Nephron (organoid): ENCODE measurements around the gene C1S.

ENCODE experiments used
- H3K27ac Mint-ChIP-seq, 3 experiments: 2 replicates each; pipeline ENCODE4 v1.8.0; 2020; ENCODE audit warnings: mixed read lengths in 3 of 3, mild to moderate bottlenecking in 2 of 3, moderate library complexity in 1 of 3
- H3K27me3 Mint-ChIP-seq: 2 replicates; pipeline ENCODE4 v1.8.0; 2021; ENCODE audit warnings: low read depth, mild to moderate bottlenecking, moderate library complexity, mixed read lengths
- H3K36me3 Mint-ChIP-seq: 2 replicates; pipeline ENCODE4 v1.8.0; 2020; ENCODE audit warnings: low read depth, mixed read lengths
- H3K4me1 Mint-ChIP-seq: 2 replicates; pipeline ENCODE4 v1.8.0; 2020; ENCODE audit warnings: mixed read lengths
- H3K4me3 Mint-ChIP-seq, 3 experiments: 2 replicates each; pipeline ENCODE4 v1.8.0; 2020; ENCODE audit warnings: mild to moderate bottlenecking in 3 of 3, mixed read lengths in 3 of 3, moderate library complexity in 2 of 3
- H3K9me3 Mint-ChIP-seq: 2 replicates; pipeline ENCODE4 v1.8.0; 2020; ENCODE audit warnings: mixed read lengths
- TF ChIP-seq, protein P1 (sequence below), 3 experiments: fragments of 200-600 bp; sonication (generic); IDR thresholded peaks; one replicate each; pipeline ENCODE4 v1.5.0; 2021; ENCODE audit warnings: antibody characterized with exemption in 3 of 3; ENCODE audit not compliant: unreplicated experiment in 3 of 3

C1S gene

DNA sequence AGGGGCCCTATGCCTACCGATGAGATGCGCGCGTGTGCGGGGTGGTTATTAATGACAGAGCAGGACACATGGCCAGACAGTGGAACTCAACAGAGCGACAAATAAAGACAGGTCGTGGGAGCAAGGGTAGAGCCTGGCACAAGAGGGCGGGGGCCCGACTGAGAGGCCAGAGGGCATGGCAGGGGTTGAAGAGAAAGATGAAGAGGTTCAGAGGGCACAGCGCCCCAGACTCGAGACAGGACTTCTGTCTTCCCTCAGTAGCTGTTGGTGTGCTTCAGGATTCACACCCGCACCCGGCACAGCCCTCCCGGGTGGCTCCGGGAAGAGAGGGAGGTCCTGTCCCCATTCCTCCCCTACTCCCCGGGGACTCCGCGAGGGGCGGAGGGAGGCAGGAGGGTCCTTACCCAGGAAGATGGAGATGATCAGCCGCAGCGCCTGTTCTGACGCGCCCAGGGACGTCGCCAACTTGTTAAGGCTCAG is 42.6 kb upstream of the C1S start:
- H3K4me1 Mint-ChIP-seq = peaks cover 31% of the 10 kb centered on the region
- no peaks in the 10 kb centered on the region for H3K9me3 Mint-ChIP-seq
- H3K27me3 Mint-ChIP-seq = no peaks in the 10 kb centered on the region
- TF ChIP-seq, protein P1, sequence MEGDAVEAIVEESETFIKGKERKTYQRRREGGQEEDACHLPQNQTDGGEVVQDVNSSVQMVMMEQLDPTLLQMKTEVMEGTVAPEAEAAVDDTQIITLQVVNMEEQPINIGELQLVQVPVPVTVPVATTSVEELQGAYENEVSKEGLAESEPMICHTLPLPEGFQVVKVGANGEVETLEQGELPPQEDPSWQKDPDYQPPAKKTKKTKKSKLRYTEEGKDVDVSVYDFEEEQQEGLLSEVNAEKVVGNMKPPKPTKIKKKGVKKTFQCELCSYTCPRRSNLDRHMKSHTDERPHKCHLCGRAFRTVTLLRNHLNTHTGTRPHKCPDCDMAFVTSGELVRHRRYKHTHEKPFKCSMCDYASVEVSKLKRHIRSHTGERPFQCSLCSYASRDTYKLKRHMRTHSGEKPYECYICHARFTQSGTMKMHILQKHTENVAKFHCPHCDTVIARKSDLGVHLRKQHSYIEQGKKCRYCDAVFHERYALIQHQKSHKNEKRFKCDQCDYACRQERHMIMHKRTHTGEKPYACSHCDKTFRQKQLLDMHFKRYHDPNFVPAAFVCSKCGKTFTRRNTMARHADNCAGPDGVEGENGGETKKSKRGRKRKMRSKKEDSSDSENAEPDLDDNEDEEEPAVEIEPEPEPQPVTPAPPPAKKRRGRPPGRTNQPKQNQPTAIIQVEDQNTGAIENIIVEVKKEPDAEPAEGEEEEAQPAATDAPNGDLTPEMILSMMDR (IDR thresholded peaks at IDR 0.05; ENCODE audit: unreplicated experiment in 3 of 3) = no peak
- H3K4me3 Mint-ChIP-seq = peak overlapping the region; percentile 88 to 92 (median 91)
- peaks cover 14% of the 10 kb centered on the region for H3K36me3 Mint-ChIP-seq
- peak overlapping the region; percentile 71 to 97 (median 96) for H3K27ac Mint-ChIP-seq

DNA sequence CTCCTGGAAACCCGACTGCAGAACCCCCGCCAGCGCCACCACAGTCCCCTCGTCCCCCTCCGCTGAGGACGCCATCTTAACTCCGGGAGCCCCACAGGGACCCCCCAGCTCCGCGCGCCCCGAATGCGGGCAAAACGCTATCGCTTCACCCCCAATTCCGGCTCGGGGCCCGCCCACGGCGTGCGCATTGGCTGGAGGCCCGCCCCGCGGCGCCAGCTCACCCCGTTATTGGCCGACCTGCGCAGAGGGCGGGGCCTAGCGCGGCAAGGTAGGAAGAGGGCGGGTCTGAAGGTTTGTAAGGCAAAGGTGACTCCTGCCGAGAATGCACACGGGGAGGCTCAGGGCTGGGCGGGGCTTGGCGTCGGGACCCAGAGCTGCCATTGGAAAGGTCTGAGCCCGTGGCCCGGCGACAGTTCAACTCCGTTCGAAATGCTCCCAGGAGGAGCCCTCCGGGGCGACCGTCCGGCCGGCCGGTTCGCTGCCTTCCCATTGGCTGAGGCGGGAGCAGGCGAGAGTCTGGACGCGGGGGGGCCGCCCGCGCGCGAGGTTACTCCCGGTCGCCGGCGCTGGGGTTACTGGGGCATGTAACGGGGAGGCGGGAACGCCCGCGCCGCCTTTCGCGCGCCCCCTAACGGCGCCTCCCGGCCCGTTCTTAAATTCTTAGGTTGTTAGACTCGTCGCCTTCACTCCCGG is 42.0 kb upstream of the C1S start, which contains the start of gene LPCAT3:
Gene LPCAT3 (minus strand): TSS at position 127 of the 693 bp plus-strand sequence. CDS start 52 bp downstream, at position 75.
- Mint-ChIP-seq H3K27ac (peak within 1 kb of the TSS; percentile 77 to 97 (median 96)), H3K27me3 (peaks cover under 1% of the 10 kb centered on the region), H3K9me3 (no peaks in the 10 kb centered on the region), H3K4me3 (peak within 1 kb of the TSS; percentile 88 to 92 (median 91)), H3K36me3 (peaks cover 8% of the 10 kb centered on the region), H3K4me1 (peaks cover 31% of the 10 kb centered on the region)
- TF ChIP-seq, protein P1 (IDR thresholded peaks at IDR 0.05; ENCODE audit: unreplicated experiment in 3 of 3) = peak; percentile 80 to 91 (median 84)

DNA sequence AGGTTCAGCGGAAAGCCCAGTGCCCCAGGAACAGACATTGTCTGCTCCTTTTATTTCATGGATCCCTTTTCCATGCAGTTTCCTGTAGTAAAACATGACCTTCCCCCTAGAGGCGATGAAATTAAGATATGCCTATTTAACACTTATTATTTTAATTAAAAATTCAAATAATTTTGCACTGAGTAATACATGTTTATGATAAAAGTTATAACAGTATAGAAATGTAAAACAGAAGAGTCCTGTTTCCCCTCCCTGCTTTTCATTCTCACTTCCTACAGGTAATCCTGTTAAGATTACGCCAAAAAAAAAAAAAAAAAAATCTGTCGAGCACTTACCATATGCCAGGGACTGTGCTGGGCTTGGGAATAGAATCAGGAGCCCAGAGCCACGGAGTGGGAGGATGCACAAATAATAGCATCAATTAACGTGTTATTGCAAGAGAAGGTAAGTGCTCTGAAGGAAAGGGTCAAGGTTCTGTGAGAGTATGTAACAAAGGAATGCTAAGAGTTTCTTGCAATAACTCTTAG is 41.4 kb upstream of the C1S start:
- peaks cover 2% of the 10 kb centered on the region for H3K36me3 Mint-ChIP-seq
- H3K27ac Mint-ChIP-seq = peak overlapping the region; percentile 77 to 97 (median 96)

DNA sequence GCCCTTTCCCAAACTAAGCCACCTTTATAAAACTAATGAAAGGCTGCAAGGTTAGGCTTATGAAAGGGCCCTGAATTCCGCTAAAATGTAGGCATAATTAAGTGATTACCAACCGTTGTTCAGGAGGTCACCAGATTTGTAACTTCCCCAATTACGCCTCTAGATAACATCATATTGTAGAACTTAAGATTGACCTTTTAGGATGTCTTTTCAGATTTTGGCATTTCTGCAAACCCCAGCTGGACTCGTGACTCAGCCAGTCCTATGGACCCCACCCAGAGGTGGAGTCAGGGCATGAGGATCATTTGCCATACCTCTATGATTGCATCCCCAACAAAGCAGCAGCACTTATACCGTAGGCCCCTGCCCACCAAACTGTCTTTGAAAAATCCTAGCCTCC is 38.6 kb upstream of the C1S start:
- Mint-ChIP-seq H3K4me1 (peaks cover 21% of the 10 kb centered on the region), H3K27ac (no peak overlapping the region), H3K4me3 (no peak overlapping the region), H3K9me3 (no peaks in the 10 kb centered on the region), H3K27me3 (peaks cover 3% of the 10 kb centered on the region), H3K36me3 (no peaks in the 10 kb centered on the region)
- TF ChIP-seq, protein P1 (IDR thresholded peaks at IDR 0.05; ENCODE audit: unreplicated experiment in 3 of 3) = no peak

More for the DNA sequence above, 41.4 kb upstream of the C1S start:
- Mint-ChIP-seq H3K4me3 (peak overlapping the region; percentile 88 to 92 (median 91)), H3K27me3 (peaks cover 3% of the 10 kb centered on the region), H3K9me3 (no peaks in the 10 kb centered on the region), H3K4me1 (peaks cover 31% of the 10 kb centered on the region)
- TF ChIP-seq, protein P1 (IDR thresholded peaks at IDR 0.05; ENCODE audit: unreplicated experiment in 3 of 3) = no peak

DNA sequence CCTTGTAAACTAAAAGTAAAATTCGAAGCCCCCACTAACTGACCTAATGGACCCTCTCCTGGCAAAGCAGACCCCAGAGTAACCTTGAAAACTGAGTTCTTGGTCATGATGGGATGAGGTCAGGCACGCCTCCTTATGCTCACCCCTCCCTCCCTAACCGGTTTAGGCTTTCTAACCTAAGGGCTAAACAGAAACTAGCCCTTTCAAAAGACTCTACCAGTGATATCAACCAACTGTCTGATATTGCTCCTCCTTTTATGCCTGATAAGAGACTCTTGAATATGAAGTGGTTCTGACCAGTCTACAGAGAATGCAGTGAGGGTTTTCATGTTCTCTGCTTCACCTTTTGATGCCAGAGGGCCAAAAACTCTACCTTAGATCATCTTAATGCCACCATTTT is 37.4 kb upstream of the C1S start:
- H3K9me3 Mint-ChIP-seq = no peaks in the 10 kb centered on the region
- H3K27ac Mint-ChIP-seq = no peak overlapping the region
- peaks cover 3% of the 10 kb centered on the region for H3K27me3 Mint-ChIP-seq
- TF ChIP-seq, protein P1 (IDR thresholded peaks at IDR 0.05; ENCODE audit: unreplicated experiment in 3 of 3) = no peak
- H3K4me3 Mint-ChIP-seq = no peak overlapping the region
- H3K4me1 Mint-ChIP-seq = peaks cover 12% of the 10 kb centered on the region
- no peaks in the 10 kb centered on the region for H3K36me3 Mint-ChIP-seq
